Measurements from ENCODE around the gene KLHDC9.

GRCh38 chr1:161117759-161118581 lies 19.8 kb downstream of the KLHDC9 start, which contains the start of the genes NIT1 and PFDN2:
- 0 out of 2 replicates have a peak, but pooled peaks have one; percentile 38 for TF ChIP-seq HDGF (IDR thresholded peaks at IDR 0.05; ENCODE audit: borderline replicate concordance)
- no peak for TF ChIP-seq ELF4 (IDR thresholded peaks at IDR 0.05)
- no peak for TF ChIP-seq SP1 (IDR thresholded peaks at IDR 0.05)
- no peak for TF ChIP-seq FOXK2 (IDR thresholded peaks at IDR 0.05)
- TF ChIP-seq FOXM1 (IDR thresholded peaks at IDR 0.05; ENCODE audit: borderline replicate concordance) = no peak
- no peak for TF ChIP-seq ZNF384 (IDR thresholded peaks at IDR 0.05)
- TF ChIP-seq BHLHE40 (IDR thresholded peaks at IDR 0.05; ENCODE audit: borderline replicate concordance) = no peak
- TF ChIP-seq CTBP1 (IDR thresholded peaks at IDR 0.05; ENCODE audit: borderline replicate concordance) = no peak

All from HEK293T (cell line).